Stomach (tissue), 19 donors: ENCODE measurements around the gene FGD2. TPM values are rescaled to one million over a fixed set of nuclear protein-coding genes. Genes with fewer than 3 reads are reported as not detected.

Source experiments
- DNase-seq, 2 donors: peaks; one replicate each; pipeline versions ENCODE4 v3.0.0 to v3.0.0-alpha.2; 2013 to 2019
- H3K27ac ChIP-seq, 5 donors: fragments of 200-600 bp in 4 of 5; sonication (generic) in 4 of 5; one replicate each; pipeline ENCODE4 v1.5.1; 2013 to 2019; ENCODE audit warnings: mild to moderate bottlenecking in 1 of 5, moderate library complexity in 1 of 5
- H3K27me3 ChIP-seq, 3 donors: fragments of 200-600 bp; sonication (generic); one replicate each; pipeline ENCODE4 v1.5.1; 2017 to 2019; ENCODE audit warnings: mixed run types in 1 of 3
- H3K36me3 ChIP-seq, 4 donors: fragments of 200-600 bp; sonication (generic); 1 replicate in 3 of 4; 2 replicates in 1 of 4; pipeline ENCODE4 v1.5.1; 2016 to 2019
- H3K4me1 ChIP-seq, 4 donors: fragments of 200-600 bp; sonication (generic); one replicate each; pipeline ENCODE4 v1.5.1; 2016 to 2019
- H3K4me3 ChIP-seq, 4 donors: fragments of 200-600 bp; sonication (generic) in 3 of 4; one replicate each; pipeline ENCODE4 v1.5.1; 2016 to 2019; ENCODE audit warnings: mild to moderate bottlenecking in 1 of 4
- H3K9me3 ChIP-seq, 4 donors: fragments of 200-600 bp; sonication (generic); one replicate each; pipeline ENCODE4 v1.5.1; 2016 to 2019
- CTCF ChIP-seq, 7 experiments: fragments of 450-650 bp in 4 of 7; fragments of 200-600 bp in 3 of 7; sonication (generic) in 3 of 7; IDR thresholded peaks; one replicate each; pipeline ENCODE4 v1.5.1; 2016 to 2019; ENCODE audit warnings: antibody characterized with exemption in 7 of 7, control low read depth in 2 of 7, mild to moderate bottlenecking in 1 of 7
- EP300 ChIP-seq: sonication (generic); formaldehyde crosslinking; IDR thresholded peaks from one replicate; pipeline ENCODE4 v1.6.1; 2017; ENCODE audit warnings: antibody characterized with exemption
- POLR2A ChIP-seq, 4 donors: fragments of 450-650 bp; IDR thresholded peaks; one replicate each; pipeline ENCODE4 v1.6.1; 2016; ENCODE audit warnings: antibody characterized with exemption in 4 of 4, control low read depth in 2 of 4, mild to moderate bottlenecking in 1 of 4, moderate library complexity in 1 of 4
- POLR2AphosphoS5 ChIP-seq, 3 donors: sonication (generic); formaldehyde crosslinking; IDR thresholded peaks; one replicate each; pipeline ENCODE4 v1.6.1; 2016; ENCODE audit warnings: antibody characterized with exemption in 3 of 3
- WGBS, 5 donors: extraction: QIAGEN DNeasy Blood & Tissue Kit in 3 of 5; methylation state at CpG; one replicate each; pipeline versions ENCODE4 v1.1.5 to v1.1.7; 2013 to 2018; 5-methylcytosine and 5-hydroxymethylcytosine counted together
- intact Hi-C: fragments of 100-400 bp; cut with DNase I; formaldehyde crosslinking; loops from one replicate; pipeline ENCODE4 v1.15.1; 2023; ENCODE audit warnings: low total_unique reads
- long read RNA-seq, 10 donors: transcript quantifications; one replicate each; lab custom pipeline, GENCODE V29; 2026
- polyA plus RNA-seq, 3 donors: library from polyadenylated mRNA; stranded (reverse); fragments of 200-250 nt; gene quantifications; one replicate each; pipeline ENCODE4 v1.2.3, GENCODE V29; 2013
- total RNA-seq, 5 donors: library from RNA; depleted of rRNA; stranded (reverse); fragments of >200 nt; gene quantifications; one replicate each; pipeline versions ENCODE4 v1.1.0 to v1.2.3, GENCODE V29; 2014 to 2016
- donor health status: healthy with polysubstance abuse.
- donor health status: Bipolar disorder and iron deficiency.
- donor health status: healthy.

FGD2 gene
- total RNA-seq: 10 to 100 TPM in 2 of 5 donors, 1 to 10 TPM in 3; 2.6 to 34.5 (median 7.3) TPM
- 1 to 10 TPM; 2.7 to 3.5 (median 3.1) TPM for polyA plus RNA-seq
- long read RNA-seq, donor 1, partial matches to known transcripts: 0 of 1 reads
- long read RNA-seq, donor 1, other reads (novel, unspliced or antisense): 0 of 1 reads
- long read RNA-seq, donor 2, partial matches to known transcripts: 0 of 1 reads
- long read RNA-seq, donor 2, other reads (novel, unspliced or antisense): 0 of 1 reads
- long read RNA-seq, donor 3: 0 reads
- long read RNA-seq, donor 4: 0 reads
- long read RNA-seq, donor 5, partial matches to known transcripts: 0 of 1 reads
- long read RNA-seq, donor 5, other reads (novel, unspliced or antisense): 0 of 1 reads
- long read RNA-seq, donor 6, partial matches to known transcripts: 0 of 1 reads
- long read RNA-seq, donor 6, other reads (novel, unspliced or antisense): 0 of 1 reads
- long read RNA-seq, donor 7: 0 reads
- long read RNA-seq, donor 8: 0 reads
- long read RNA-seq, donor 9: 0 reads
- long read RNA-seq, donor 10: 0 reads

GRCh38 chr6:37005061-37005810 lies at the start of gene FGD2:
Gene FGD2, plus strand, starts transcription at chr6:37005655. Its CDS starts 163 bp downstream, at chr6:37005818.
- DNase-seq: no peak
- 70 to 81% (median 73%) methylated on average over 12 to 14 of the region's 14 CpGs for WGBS, 5 donors
- TF ChIP-seq POLR2A (IDR thresholded peaks at IDR 0.05) (no peak), EP300 (no peak), CTCF (IDR thresholded peaks at IDR 0.05) (no peak), POLR2AphosphoS5 (IDR thresholded peaks at IDR 0.05) (no peak)

GRCh38 chr6:36955671-36956445 lies 49.6 kb upstream of the FGD2 start:
- Histone ChIP-seq H3K27me3 (peaks cover 0 to 7% (median 0%) of the 10 kb centered on the region in 3 donors), H3K9me3 (no peaks in the 10 kb centered on the region), H3K4me1 (peaks cover 0 to 32% (median 14%) of the 10 kb centered on the region in 4 donors), H3K36me3 (no peaks in the 10 kb centered on the region), H3K27ac (peak overlapping the region in 2 of 5 donors; percentile 24 to 25), H3K4me3 (peak overlapping the region in 1 of 4 donors; percentile 8)
- TF ChIP-seq CTCF (IDR thresholded peaks at IDR 0.05) (no peak), POLR2AphosphoS5 (IDR thresholded peaks at IDR 0.05) (no peak), POLR2A (IDR thresholded peaks at IDR 0.05) (no peak), EP300 (no peak)
- 60 to 77% (median 71%) methylated on average over 8 to 9 of the region's 9 CpGs for WGBS, 5 donors
- intact Hi-C loops: no loop called here
- DNase-seq: peak; percentile 58 to 63

More at GRCh38 chr6:37005061-37005810, at the start of gene FGD2:
- intact Hi-C loops: no loop called here
- Histone ChIP-seq H3K27ac (peak within 1 kb of the TSS in 2 of 5 donors; percentile 24 to 64), H3K36me3 (no peaks in the 10 kb centered on the region), H3K27me3 (no peaks in the 10 kb centered on the region), H3K4me3 (peak within 1 kb of the TSS; percentile 15 to 44 (median 27)), H3K9me3 (no peaks in the 10 kb centered on the region), H3K4me1 (peaks cover 0 to 14% (median 0%) of the 10 kb centered on the region in 4 donors)

DNA sequence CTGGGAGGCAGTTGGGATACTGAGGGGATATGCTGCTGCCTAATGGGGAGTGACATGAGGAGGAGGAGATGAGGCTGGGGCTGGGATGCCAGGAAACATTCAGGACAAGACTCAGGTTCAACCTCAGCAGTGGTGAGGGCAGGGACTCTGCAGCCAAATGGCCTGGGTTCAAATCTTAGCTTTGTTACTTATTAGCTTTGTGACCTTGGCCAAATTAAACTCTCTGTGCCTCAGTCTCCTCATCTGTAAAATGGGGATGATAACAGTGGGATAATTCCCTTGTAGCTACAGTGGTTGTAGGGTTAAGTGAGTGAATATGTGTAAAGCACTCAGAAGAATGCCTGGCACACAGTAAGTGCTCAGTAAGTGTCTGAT lies 49.0 kb upstream of the FGD2 start:
- intact Hi-C loops: no loop called here
- Histone ChIP-seq H3K27ac (peak overlapping the region in 1 of 5 donors; percentile 24), H3K4me3 (peak overlapping the region in 1 of 4 donors; percentile 8), H3K36me3 (no peaks in the 10 kb centered on the region), H3K27me3 (peaks cover 0 to 7% (median 0%) of the 10 kb centered on the region in 3 donors), H3K9me3 (no peaks in the 10 kb centered on the region), H3K4me1 (peaks cover 0 to 37% (median 17%) of the 10 kb centered on the region in 4 donors)
- no peak for DNase-seq
- TF ChIP-seq POLR2A (IDR thresholded peaks at IDR 0.05): no peak
- no peak for TF ChIP-seq EP300
- TF ChIP-seq CTCF (IDR thresholded peaks at IDR 0.05): no peak
- TF ChIP-seq POLR2AphosphoS5 (IDR thresholded peaks at IDR 0.05): no peak
